ENCODE results near the gene FARP2.

GRCh38 chr2:241344925-241345651 lies 11.0 kb upstream of the FARP2 start:
- TF ChIP-seq CTCF (IDR thresholded peaks at IDR 0.05) = no peak
- TF ChIP-seq POLR2A (IDR thresholded peaks at IDR 0.05) = no peak

Measured in lower leg skin (tissue), 3 donors.